ENCODE data around the gene RAX2.

The RAX2 gene

DNA sequence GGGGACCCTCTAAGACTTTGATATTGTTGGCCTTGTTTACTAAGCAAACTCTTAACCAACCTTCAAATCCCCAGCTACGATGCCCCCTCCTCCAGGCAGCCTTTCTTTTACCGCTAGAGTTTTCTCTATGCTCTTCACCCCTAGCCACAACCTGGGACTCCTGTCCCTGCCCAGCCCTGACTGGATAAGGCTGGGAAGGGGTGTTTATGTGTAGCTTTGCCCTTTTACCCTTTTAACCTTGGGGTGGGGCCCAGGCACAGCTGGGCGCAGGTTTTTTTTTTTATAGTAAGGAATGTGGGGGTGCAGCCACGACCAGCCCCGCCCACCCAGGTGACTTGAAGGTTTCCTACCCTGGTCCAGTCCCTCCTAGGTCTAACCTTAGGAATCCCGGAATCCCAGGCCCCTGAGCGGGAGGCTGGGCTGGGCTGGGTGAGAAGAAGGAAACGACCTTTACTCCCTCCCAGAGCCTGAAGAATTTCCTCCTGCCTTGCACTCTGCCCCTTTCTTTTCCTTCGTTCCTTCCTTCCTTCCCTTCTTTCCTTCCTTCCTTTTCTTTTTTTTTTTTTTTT, 51.6 kb downstream of the RAX2 start:
- Histone ChIP-seq H3K36me3 (ENCODE audit: control insufficient read depth, insufficient read depth, low read length, severe bottlenecking) (no peaks in the 10 kb centered on the region), H3K4me3 (ENCODE audit: low read length) (no peak overlapping the region), H3K9ac (ENCODE audit: low read length) (no peak overlapping the region), H3K27me3 (replicated peaks; ENCODE audit: control insufficient read depth, insufficient read depth, low read length) (peaks cover 35% of the 10 kb centered on the region), H3K9me3 (ENCODE audit: control insufficient read depth, low read length) (no peaks in the 10 kb centered on the region), H3K4me1 (ENCODE audit: control insufficient read depth, insufficient read depth, low read length) (peaks cover 4% of the 10 kb centered on the region)
- DNase-seq (ENCODE audit: low read depth) = no peak

DNA sequence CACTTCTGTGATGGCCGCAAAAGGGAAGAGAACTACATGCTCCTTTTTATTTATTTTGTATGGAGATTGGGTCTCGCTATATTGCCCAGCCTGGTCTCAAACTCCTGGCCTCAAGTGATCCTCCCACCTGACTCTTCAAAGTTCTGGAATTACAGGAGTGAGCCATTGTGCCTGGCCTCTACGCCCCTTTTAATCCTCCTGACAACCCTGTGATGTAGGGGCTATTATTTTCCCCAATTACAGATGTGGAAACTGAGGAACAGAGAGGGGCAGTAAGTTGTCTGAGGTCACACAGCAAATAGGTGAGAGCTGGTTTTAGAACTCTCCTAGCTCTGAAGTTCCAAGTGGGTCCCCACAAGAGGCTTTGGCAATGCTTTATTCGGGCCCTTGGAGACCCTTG, 52.2 kb downstream of the RAX2 start:
- Histone ChIP-seq H3K36me3 (ENCODE audit: control insufficient read depth, insufficient read depth, low read length, severe bottlenecking) (no peaks in the 10 kb centered on the region), H3K9ac (ENCODE audit: low read length) (no peak overlapping the region), H3K4me3 (ENCODE audit: low read length) (no peak overlapping the region), H3K27me3 (replicated peaks; ENCODE audit: control insufficient read depth, insufficient read depth, low read length) (peaks cover 35% of the 10 kb centered on the region), H3K9me3 (ENCODE audit: control insufficient read depth, low read length) (no peaks in the 10 kb centered on the region), H3K4me1 (ENCODE audit: control insufficient read depth, insufficient read depth, low read length) (peaks cover 4% of the 10 kb centered on the region)
- DNase-seq (ENCODE audit: low read depth) = no peak

All from adipocyte (in vitro differentiated cells).